ENCODE data around the gene BICRAL. TPM values are rescaled to one million over a fixed set of nuclear protein-coding genes. Genes with fewer than 3 reads are reported as not detected.
"Not testable (repeated sequence)": the region's sequence is repeated elsewhere in the genome, so short reads cannot be mapped to it uniquely, and the experiment has no call there.

Gene BICRAL
- total RNA-seq: 10 to 100 TPM; 31.1 to 43.4 (median 37.1) TPM
- 31.1 TPM for total RNA-seq (2013)

DNA sequence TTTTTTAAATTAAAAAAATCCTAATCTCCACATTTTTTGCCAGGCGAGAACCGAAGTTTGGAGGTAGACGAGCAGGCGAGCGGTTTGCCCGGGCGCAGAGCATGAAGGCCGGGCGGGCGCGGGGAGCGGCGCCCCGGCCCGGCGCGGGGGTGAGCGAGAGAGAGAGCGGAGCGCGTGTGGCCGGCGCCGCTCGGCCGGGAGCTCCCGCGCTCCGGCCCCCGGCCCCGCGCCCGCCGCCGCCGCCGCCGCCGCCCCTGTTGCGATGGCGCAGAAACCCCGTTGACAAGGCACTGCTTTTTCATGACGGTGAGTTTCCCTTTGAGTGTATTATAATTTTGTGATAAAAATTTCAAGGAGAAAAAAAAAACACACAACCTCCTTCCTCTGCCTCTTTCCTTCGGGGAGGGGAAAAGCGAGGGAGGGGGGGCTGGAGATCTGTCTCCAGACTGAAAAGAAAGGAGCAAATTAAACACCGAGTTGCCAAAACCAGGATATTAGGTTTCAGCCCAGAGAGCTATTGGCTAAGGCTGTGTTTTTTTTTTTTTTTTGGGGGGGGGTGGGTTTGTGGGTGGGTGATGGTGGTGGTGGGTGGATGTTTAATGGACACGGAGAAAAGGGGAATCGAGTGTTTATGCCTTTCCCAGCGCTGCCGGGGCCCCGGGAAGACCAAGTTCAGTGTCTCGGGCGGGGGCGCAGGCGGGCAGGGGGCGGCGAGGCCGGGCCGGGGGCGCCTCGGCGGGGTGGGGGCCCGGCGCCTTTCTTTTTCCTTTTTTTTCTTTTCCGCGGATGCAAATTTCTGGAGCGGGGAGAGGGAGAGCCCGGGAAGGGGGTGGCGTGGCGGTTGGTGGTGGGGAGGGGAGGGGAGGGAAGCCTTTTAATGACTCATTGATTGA, at the start of gene BICRAL:
Gene BICRAL (plus strand): TSS at position 257 of the 893 bp plus-strand sequence. CDS start 39,971 bp downstream, outside the sequence.
- Histone ChIP-seq H3K9me3 (ENCODE audit: control insufficient read depth, insufficient read depth, low read length) (no peaks in the 10 kb centered on the region), H3K27ac (ENCODE audit: low read length) (peak within 1 kb of the TSS; percentile 100), H3K4me1 (ENCODE audit: control insufficient read depth, insufficient read depth, low read length) (peaks cover 18% of the 10 kb centered on the region), H3K4me3 (ENCODE audit: low read length) (peak within 1 kb of the TSS; percentile 89), H3K36me3 (ENCODE audit: control insufficient read depth, insufficient read depth, low read length) (no peaks in the 10 kb centered on the region), H3K27me3 (ENCODE audit: control insufficient read depth, insufficient read depth, low read length) (no peaks in the 10 kb centered on the region)
- ATAC-seq: peak; percentile 30 to 49 (median 38)
- no peaks in the 10 kb centered on the region for H3K9me3 Mint-ChIP-seq
- peaks cover 6 to 14% of the 10 kb centered on the region in 2 donors for H3K4me1 Mint-ChIP-seq
- WGBS (ENCODE audit: insufficient coverage): 0% methylated on average over 55 of the region's 70 CpGs
- TF ChIP-seq CTCF (IDR thresholded peaks at IDR 0.05): no peak
- H3K4me3 Mint-ChIP-seq: peak within 1 kb of the TSS; percentile 95
- intact Hi-C loops (cut with micrococcal nuclease): loop anchor here (1.0 to 5.0 kb wide), 3 partner anchors 11 to 110 kb away; a partner anchor contains a TSS
- peak; percentile 74 to 83 for DNase-seq
- no peaks in the 10 kb centered on the region for H3K36me3 Mint-ChIP-seq
- H3K27me3 Mint-ChIP-seq (ENCODE audit: low read depth in 2 of 2): no peaks in the 10 kb centered on the region
- no peak within 1 kb of the TSS for H3K27ac Mint-ChIP-seq

DNA sequence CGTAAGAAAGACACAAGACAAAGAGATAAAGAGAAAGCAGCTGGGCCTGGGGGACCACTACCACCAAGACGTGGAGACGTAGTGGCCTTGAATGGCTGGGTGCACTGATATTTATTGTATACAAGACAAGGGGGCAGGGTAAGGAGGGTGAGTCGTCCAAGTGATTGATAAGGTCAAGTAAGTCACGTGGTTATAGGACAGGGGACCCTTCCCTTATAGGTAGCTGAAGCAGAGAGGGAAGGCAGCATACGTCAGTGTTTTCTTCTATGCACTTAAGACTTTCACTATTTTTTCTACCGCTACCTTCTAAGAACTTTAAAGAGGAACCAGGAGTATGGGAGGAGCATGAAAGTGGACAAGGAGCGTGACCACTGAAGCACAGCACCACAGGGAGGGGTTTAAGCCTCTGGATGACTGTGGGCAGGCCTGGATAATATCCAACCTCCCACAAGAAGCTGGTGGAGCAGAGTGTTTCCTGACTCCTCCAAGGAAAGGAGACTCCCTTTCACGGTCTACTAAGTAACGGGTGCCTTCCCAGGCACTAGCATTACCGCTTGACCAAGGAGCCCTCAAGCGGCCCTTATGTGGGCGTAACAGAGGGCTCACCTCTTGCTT, 47.9 kb upstream of the BICRAL start:
- H3K4me1 ChIP-seq (ENCODE audit: control insufficient read depth, insufficient read depth, low read length); H3K4me1 Mint-ChIP-seq; intact Hi-C loops (cut with micrococcal nuclease); H3K36me3 ChIP-seq (ENCODE audit: control insufficient read depth, insufficient read depth, low read length); H3K27ac Mint-ChIP-seq; H3K9me3 Mint-ChIP-seq; ATAC-seq; H3K27me3 Mint-ChIP-seq (ENCODE audit: low read depth in 2 of 2); H3K27me3 ChIP-seq (ENCODE audit: control insufficient read depth, insufficient read depth, low read length); DNase-seq; H3K4me3 Mint-ChIP-seq; H3K27ac ChIP-seq (ENCODE audit: low read length); H3K9me3 ChIP-seq (ENCODE audit: control insufficient read depth, insufficient read depth, low read length); H3K36me3 Mint-ChIP-seq; H3K4me3 ChIP-seq (ENCODE audit: low read length): not testable (repeated sequence)
- 96% methylated on average over 11 of the region's 13 CpGs for WGBS (ENCODE audit: insufficient coverage)

- no peaks in the 10 kb centered on the region for H3K36me3 ChIP-seq (ENCODE audit: control insufficient read depth, insufficient read depth, low read length)
- no peak overlapping the region for H3K4me3 ChIP-seq (ENCODE audit: low read length)
- ATAC-seq (no peak), DNase-seq (no peak)
- TF ChIP-seq CTCF (IDR thresholded peaks at IDR 0.05): no peak
- Mint-ChIP-seq H3K27me3 (ENCODE audit: low read depth in 2 of 2) (peaks cover 0 to 2% of the 10 kb centered on the region in 2 donors), H3K4me1 (no peaks in the 10 kb centered on the region), H3K36me3 (no peaks in the 10 kb centered on the region), H3K4me3 (no peak overlapping the region), H3K27ac (no peak overlapping the region), H3K9me3 (no peaks in the 10 kb centered on the region)
- H3K9me3 ChIP-seq (ENCODE audit: control insufficient read depth, insufficient read depth, low read length): no peaks in the 10 kb centered on the region
- no peak overlapping the region for H3K27ac ChIP-seq (ENCODE audit: low read length)
- WGBS (ENCODE audit: insufficient coverage): 96% methylated on average over 3 of the region's 3 CpGs
- H3K27me3 ChIP-seq (ENCODE audit: control insufficient read depth, insufficient read depth, low read length): no peaks in the 10 kb centered on the region
- intact Hi-C loops (cut with micrococcal nuclease): no loop called here
- no peaks in the 10 kb centered on the region for H3K4me1 ChIP-seq (ENCODE audit: control insufficient read depth, insufficient read depth, low read length)
These were observed 45.9 kb upstream of the BICRAL start for GRCh38 chr6:42735976-42736375.

GRCh38 chr6:42740725-42741124, 41.1 kb upstream of the BICRAL start:
- Histone ChIP-seq H3K36me3 (ENCODE audit: control insufficient read depth, insufficient read depth, low read length) (no peaks in the 10 kb centered on the region), H3K27ac (ENCODE audit: low read length) (no peak overlapping the region), H3K9me3 (ENCODE audit: control insufficient read depth, insufficient read depth, low read length) (peaks cover 19% of the 10 kb centered on the region), H3K4me3 (ENCODE audit: low read length) (no peak overlapping the region), H3K27me3 (ENCODE audit: control insufficient read depth, insufficient read depth, low read length) (no peaks in the 10 kb centered on the region), H3K4me1 (ENCODE audit: control insufficient read depth, insufficient read depth, low read length) (peaks cover 19% of the 10 kb centered on the region)
- WGBS (ENCODE audit: insufficient coverage): 82% methylated on average over 2 of the region's 3 CpGs
- Mint-ChIP-seq H3K27ac (no peak overlapping the region), H3K4me1 (peaks cover 2% of the 10 kb centered on the region in 2 donors), H3K9me3 (peaks cover 0 to 8% of the 10 kb centered on the region in 2 donors), H3K4me3 (no peak overlapping the region), H3K36me3 (peaks cover 9% of the 10 kb centered on the region), H3K27me3 (ENCODE audit: low read depth in 2 of 2) (no peaks in the 10 kb centered on the region)
- no peak for TF ChIP-seq CTCF (IDR thresholded peaks at IDR 0.05)
- DNase-seq: no peak
- intact Hi-C loops (cut with micrococcal nuclease): no loop called here
- ATAC-seq: no peak

Data from natural killer cell (primary cell).